HFFc6 (cell line): ENCODE measurements around the gene ICAM2. TPM values are rescaled to one million over a fixed set of nuclear protein-coding genes. Genes with fewer than 3 reads are reported as not detected.
A peak's percentile ranks its signal among the peaks of the same experiment; 100 is the strongest.

Experiments
- DNase-seq: peaks from one replicate; pipeline ENCODE4 v3.0.0-alpha.2; 2018
- H3K27ac Mint-ChIP-seq: 2 replicates; pipeline ENCODE4 v1.8.0; 2020; ENCODE audit warnings: mild to moderate bottlenecking, mixed read lengths
- H3K27me3 Mint-ChIP-seq: 2 replicates; pipeline ENCODE4 v1.8.0; 2021; ENCODE audit warnings: mild to moderate bottlenecking, moderate library complexity, mixed read lengths; ENCODE audit not compliant: insufficient read depth
- H3K36me3 Mint-ChIP-seq: 2 replicates; pipeline ENCODE4 v1.8.0; 2021; ENCODE audit warnings: low read depth, mixed read lengths
- H3K4me1 Mint-ChIP-seq: 2 replicates; pipeline ENCODE4 v1.8.0; 2020; ENCODE audit warnings: low read depth, mixed read lengths
- H3K4me3 Mint-ChIP-seq: 2 replicates; pipeline ENCODE4 v1.8.0; 2020; ENCODE audit warnings: mild to moderate bottlenecking, moderate library complexity, mixed read lengths
- H3K9me3 Mint-ChIP-seq: 2 replicates; pipeline ENCODE4 v1.8.0; 2020; ENCODE audit warnings: mild to moderate bottlenecking, mixed read lengths
- total RNA-seq, 6 experiments: library from RNA; stranded (reverse); fragmentation: NEBNext Ultra II Directional; extraction: Animal tissue kit (Norgen Biotek cat#: 25700); gene quantifications; 2 replicates in 1 of 6; 3 replicates in 5 of 6; pipeline ENCODE4 v1.2.3, GENCODE V29; 2021
- TF ChIP-seq, protein P1 (sequence below): fragments of 200-600 bp; sonication (generic); IDR thresholded peaks from 2 replicates; pipeline ENCODE4 v1.5.0; 2021; ENCODE audit warnings: antibody characterized with exemption, mild to moderate bottlenecking

The ICAM2 gene
- total RNA-seq, 6 experiments from 2014 or later: 0.91 to 2.5 (median 1.3) TPM

DNA sequence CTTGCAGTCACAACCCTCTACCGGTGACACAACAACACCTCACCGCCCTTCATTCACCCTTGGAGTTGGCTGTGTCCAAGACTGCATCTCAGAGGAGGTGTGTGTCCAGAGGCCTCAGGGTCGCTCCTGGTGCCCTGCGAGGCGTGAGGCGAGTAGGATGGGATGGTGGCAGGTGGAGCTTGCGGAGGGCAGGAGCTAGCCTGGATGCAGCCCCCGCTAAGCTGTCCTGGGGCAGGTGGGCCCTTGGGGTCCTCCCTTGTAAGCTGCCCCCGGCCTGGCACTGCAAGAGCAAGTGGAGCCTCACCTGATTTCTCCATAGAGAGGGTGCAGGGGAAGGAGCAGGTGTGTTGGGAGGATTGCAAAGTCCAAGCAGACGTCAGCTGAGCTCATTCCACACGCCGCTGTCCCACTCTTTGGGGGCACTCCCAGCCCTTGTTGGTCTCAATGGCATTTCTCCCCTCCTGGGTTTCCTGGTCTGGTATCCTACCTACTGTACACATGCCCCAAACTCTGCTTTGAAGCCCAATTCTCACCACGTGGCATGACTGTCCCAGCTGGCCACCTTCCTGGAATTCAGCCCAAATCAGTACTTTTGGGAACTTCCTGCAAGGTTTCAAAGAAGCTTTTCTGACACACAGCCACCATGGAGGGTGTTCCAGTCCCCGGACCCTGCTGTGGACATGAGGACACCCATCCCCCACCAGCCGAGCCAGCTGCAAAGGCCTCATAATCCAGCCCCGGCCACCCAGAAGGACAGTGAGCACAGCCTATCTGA, 18.1 kb upstream of the ICAM2 start:
- no peaks in the 10 kb centered on the region for H3K4me1 Mint-ChIP-seq
- no peak for DNase-seq
- no peak overlapping the region for H3K27ac Mint-ChIP-seq
- H3K4me3 Mint-ChIP-seq: no peak overlapping the region
- H3K9me3 Mint-ChIP-seq: no peaks in the 10 kb centered on the region
- H3K36me3 Mint-ChIP-seq: peaks cover 7% of the 10 kb centered on the region
- TF ChIP-seq, protein P1, sequence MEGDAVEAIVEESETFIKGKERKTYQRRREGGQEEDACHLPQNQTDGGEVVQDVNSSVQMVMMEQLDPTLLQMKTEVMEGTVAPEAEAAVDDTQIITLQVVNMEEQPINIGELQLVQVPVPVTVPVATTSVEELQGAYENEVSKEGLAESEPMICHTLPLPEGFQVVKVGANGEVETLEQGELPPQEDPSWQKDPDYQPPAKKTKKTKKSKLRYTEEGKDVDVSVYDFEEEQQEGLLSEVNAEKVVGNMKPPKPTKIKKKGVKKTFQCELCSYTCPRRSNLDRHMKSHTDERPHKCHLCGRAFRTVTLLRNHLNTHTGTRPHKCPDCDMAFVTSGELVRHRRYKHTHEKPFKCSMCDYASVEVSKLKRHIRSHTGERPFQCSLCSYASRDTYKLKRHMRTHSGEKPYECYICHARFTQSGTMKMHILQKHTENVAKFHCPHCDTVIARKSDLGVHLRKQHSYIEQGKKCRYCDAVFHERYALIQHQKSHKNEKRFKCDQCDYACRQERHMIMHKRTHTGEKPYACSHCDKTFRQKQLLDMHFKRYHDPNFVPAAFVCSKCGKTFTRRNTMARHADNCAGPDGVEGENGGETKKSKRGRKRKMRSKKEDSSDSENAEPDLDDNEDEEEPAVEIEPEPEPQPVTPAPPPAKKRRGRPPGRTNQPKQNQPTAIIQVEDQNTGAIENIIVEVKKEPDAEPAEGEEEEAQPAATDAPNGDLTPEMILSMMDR: no peak
- H3K27me3 Mint-ChIP-seq: peaks cover 2% of the 10 kb centered on the region

GRCh38 chr17:64037802-64038201, 17.4 kb upstream of the ICAM2 start:
- no peak overlapping the region for H3K27ac Mint-ChIP-seq
- H3K4me3 Mint-ChIP-seq: no peak overlapping the region
- H3K27me3 Mint-ChIP-seq: peaks cover 2% of the 10 kb centered on the region
- H3K36me3 Mint-ChIP-seq: peaks cover 4% of the 10 kb centered on the region
- no peaks in the 10 kb centered on the region for H3K4me1 Mint-ChIP-seq
- DNase-seq: no peak
- H3K9me3 Mint-ChIP-seq: no peaks in the 10 kb centered on the region
- TF ChIP-seq, protein P1: no peak

DNA sequence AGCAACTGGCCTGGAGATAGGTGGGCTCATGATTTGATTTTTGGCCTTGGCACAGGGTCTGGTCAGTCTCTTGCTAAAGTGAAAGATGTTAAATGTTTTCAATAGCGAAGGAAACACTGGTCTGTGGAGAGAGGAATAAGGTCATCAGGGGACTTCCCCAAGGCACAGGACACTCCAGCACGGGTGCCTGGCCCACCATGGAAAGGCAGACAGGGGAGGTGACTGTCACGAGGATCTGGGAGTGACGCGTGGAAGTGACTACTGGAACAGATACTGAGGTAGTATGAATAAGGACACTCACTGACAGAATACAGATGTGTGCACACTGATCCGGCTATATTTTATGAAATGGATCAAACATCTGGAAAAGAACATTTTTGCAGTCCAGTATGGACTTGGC, 16.7 kb upstream of the ICAM2 start:
- Mint-ChIP-seq H3K4me1 (peaks cover 2% of the 10 kb centered on the region), H3K36me3 (peaks cover 4% of the 10 kb centered on the region), H3K27me3 (peaks cover 2% of the 10 kb centered on the region), H3K9me3 (no peaks in the 10 kb centered on the region), H3K27ac (no peak overlapping the region), H3K4me3 (no peak overlapping the region)
- DNase-seq: no peak
- TF ChIP-seq, protein P1: no peak

- no peaks in the 10 kb centered on the region for H3K9me3 Mint-ChIP-seq
- H3K27me3 Mint-ChIP-seq: peaks cover 2% of the 10 kb centered on the region
- H3K4me3 Mint-ChIP-seq: no peak overlapping the region
- no peak for DNase-seq
- H3K4me1 Mint-ChIP-seq: peaks cover 9% of the 10 kb centered on the region
- H3K36me3 Mint-ChIP-seq: peaks cover 4% of the 10 kb centered on the region; the same call in 1 of the 2 replicates
- TF ChIP-seq, protein P1: peak; percentile 47
- no peak overlapping the region for H3K27ac Mint-ChIP-seq
Observed at GRCh38 chr17:64036198-64036922, 15.9 kb upstream of the ICAM2 start.

DNA sequence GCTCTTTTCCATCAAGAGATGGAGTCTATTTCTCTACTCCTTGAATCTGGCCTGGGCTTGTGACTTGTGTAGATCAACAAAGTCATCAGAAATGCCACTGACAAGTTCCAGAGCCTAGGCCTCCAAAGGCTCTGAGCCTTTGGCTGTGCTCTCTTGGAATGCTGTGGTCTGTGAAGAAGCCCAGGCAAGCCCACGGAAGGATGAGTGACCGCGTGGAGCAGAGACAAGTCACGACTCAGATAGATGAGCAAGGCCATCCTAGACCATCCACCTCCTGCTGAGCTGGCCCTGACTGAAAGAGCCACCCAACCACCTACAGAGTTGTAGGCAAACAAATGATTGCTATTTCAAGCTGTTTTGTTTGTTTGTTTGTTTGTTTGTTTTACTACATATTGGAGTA, 11.6 kb upstream of the ICAM2 start:
- peak; percentile 21 for DNase-seq
- H3K27me3 Mint-ChIP-seq: no peaks in the 10 kb centered on the region; the same call in 1 of the 2 replicates
- H3K4me1 Mint-ChIP-seq: peaks cover 9% of the 10 kb centered on the region
- H3K36me3 Mint-ChIP-seq: no peaks in the 10 kb centered on the region
- H3K4me3 Mint-ChIP-seq: no peak overlapping the region
- TF ChIP-seq, protein P1: no peak
- H3K9me3 Mint-ChIP-seq: no peaks in the 10 kb centered on the region
- H3K27ac Mint-ChIP-seq: peak overlapping the region; percentile 32; the same call in 1 of the 2 replicates
